CD4-positive, alpha-beta T cell treated with Interleukin-17A for 1 hour (primary cell): ENCODE results near the gene MYLK.
"Not testable (repeated sequence)": the region's sequence is repeated elsewhere in the genome, so short reads cannot be mapped to it uniquely, and the experiment has no call there.

Experiments used
- DNase-seq: peaks from one replicate; pipeline ENCODE4 v3.0.0-alpha.2; 2020

MYLK gene

GRCh38 chr3:123611674-123612073 is 272.5 kb downstream of the MYLK start:
- not testable (repeated sequence) for DNase-seq

- no peak for DNase-seq
Observed at GRCh38 chr3:123611082-123611481, 273.1 kb downstream of the MYLK start.

- no peak for DNase-seq
Observed at GRCh38 chr3:123610331-123610730, 273.8 kb downstream of the MYLK start.

- DNase-seq: no peak
Observed at GRCh38 chr3:123609063-123609462, 275.1 kb downstream of the MYLK start.

GRCh38 chr3:123608263-123608937 is 275.7 kb downstream of the MYLK start:
- DNase-seq: no peak

- no peak for DNase-seq
Observed at GRCh38 chr3:123606527-123606926, 277.6 kb downstream of the MYLK start.

- no peak for DNase-seq
Observed at GRCh38 chr3:123605789-123606234, 278.3 kb downstream of the MYLK start.

- not testable (repeated sequence) for DNase-seq
Observed at GRCh38 chr3:123603153-123603552, 281.0 kb downstream of the MYLK start.

GRCh38 chr3:123602325-123602724 is 281.8 kb downstream of the MYLK start:
- DNase-seq: no peak

- DNase-seq: not testable (repeated sequence)
Observed at GRCh38 chr3:123600863-123601262, 283.3 kb downstream of the MYLK start.

- DNase-seq: no peak
Observed at GRCh38 chr3:123597561-123597960, 286.6 kb downstream of the MYLK start.

GRCh38 chr3:123595396-123596180 is 288.5 kb downstream of the MYLK start:
- DNase-seq: no peak

GRCh38 chr3:123593381-123593780 is 290.8 kb downstream of the MYLK start:
- DNase-seq: no peak

GRCh38 chr3:123590685-123591450 is 293.3 kb downstream of the MYLK start:
- no peak for DNase-seq

GRCh38 chr3:123587401-123587800 is 296.7 kb downstream of the MYLK start:
- no peak for DNase-seq

GRCh38 chr3:123586968-123587367 is 297.2 kb downstream of the MYLK start:
- DNase-seq: no peak

GRCh38 chr3:123586131-123586530 is 298.0 kb downstream of the MYLK start:
- DNase-seq: peak; percentile 34

GRCh38 chr3:123584988-123585937 is 298.9 kb downstream of the MYLK start, which contains the start of gene HACD2:
Gene HACD2, minus strand, starts transcription at chr3:123585053. Its CDS starts 26 bp downstream, at chr3:123585027.
- DNase-seq: peak; percentile 96

GRCh38 chr3:123584284-123584987 is 299.7 kb downstream of the MYLK start:
- no peak for DNase-seq

GRCh38 chr3:123583561-123583960 is 300.6 kb downstream of the MYLK start:
- no peak for DNase-seq

- no peak for DNase-seq
Observed at GRCh38 chr3:123582315-123582714, 301.8 kb downstream of the MYLK start.

GRCh38 chr3:123576122-123576521 is 308.0 kb downstream of the MYLK start:
- no peak for DNase-seq
